ENCODE measurements around the gene DALRD3.

DNA sequence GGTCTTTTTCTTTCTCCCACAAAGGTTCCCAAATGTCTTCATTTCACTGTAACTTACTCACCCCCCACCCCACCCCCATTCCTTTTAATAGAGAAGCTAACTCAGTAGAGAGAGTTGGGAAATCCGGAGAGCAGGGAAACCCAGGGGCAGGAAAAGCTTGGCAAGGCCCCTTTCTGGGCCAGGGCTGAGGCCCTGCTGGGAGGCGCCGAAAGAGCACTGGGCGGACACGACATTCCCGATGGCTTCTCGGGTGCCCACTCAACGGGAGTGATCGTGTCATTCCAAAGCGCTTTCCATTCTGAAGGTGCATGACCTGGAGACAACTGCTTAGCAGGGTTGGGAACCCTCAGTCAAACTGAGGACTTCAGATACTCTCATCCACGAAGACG is 1.6 kb upstream of the DALRD3 start:
- TF ChIP-seq, protein P1, sequence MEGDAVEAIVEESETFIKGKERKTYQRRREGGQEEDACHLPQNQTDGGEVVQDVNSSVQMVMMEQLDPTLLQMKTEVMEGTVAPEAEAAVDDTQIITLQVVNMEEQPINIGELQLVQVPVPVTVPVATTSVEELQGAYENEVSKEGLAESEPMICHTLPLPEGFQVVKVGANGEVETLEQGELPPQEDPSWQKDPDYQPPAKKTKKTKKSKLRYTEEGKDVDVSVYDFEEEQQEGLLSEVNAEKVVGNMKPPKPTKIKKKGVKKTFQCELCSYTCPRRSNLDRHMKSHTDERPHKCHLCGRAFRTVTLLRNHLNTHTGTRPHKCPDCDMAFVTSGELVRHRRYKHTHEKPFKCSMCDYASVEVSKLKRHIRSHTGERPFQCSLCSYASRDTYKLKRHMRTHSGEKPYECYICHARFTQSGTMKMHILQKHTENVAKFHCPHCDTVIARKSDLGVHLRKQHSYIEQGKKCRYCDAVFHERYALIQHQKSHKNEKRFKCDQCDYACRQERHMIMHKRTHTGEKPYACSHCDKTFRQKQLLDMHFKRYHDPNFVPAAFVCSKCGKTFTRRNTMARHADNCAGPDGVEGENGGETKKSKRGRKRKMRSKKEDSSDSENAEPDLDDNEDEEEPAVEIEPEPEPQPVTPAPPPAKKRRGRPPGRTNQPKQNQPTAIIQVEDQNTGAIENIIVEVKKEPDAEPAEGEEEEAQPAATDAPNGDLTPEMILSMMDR (tag by site-specific recombination; IDR thresholded peaks at IDR 0.05): no peak
- TF ChIP-seq PRDM10 (tag by site-specific recombination; IDR thresholded peaks at IDR 0.05) (no peak), ZNF561 (tag by site-specific recombination; IDR thresholded peaks at IDR 0.05; ENCODE audit: borderline replicate concordance) (no peak), ZNF426 (tag by site-specific recombination; IDR thresholded peaks at IDR 0.05) (no peak)

Data from HEK293 (cell line).